Lower lobe of right lung (tissue), 2 donors: Measurements from ENCODE around the gene FBP2. TPM values are rescaled to one million over a fixed set of nuclear protein-coding genes. Genes with fewer than 3 reads are reported as not detected.

Experiments
- ATAC-seq, 2 donors: fragments of 200-7000 bp; cut with Tn5 transposase; one replicate each; pipeline ENCODE4 v1.9.1; 2020 to 2022; ENCODE audit warnings: mild to moderate bottlenecking in 2 of 2, moderate library complexity in 2 of 2
- DNase-seq: peaks from one replicate; pipeline ENCODE4 v3.0.0-alpha.2; 2020
- H3K27ac ChIP-seq: fragments of 200-600 bp; one replicate; pipeline ENCODE4 v1.8.0; 2022
- H3K27me3 ChIP-seq: fragments of 200-600 bp; one replicate; pipeline ENCODE4 v1.8.0; 2022; ENCODE audit warnings: low read depth
- H3K36me3 ChIP-seq: fragments of 200-600 bp; one replicate; pipeline ENCODE4 v1.8.0; 2022; ENCODE audit warnings: mild to moderate bottlenecking
- H3K4me1 ChIP-seq: fragments of 200-600 bp; one replicate; pipeline ENCODE4 v1.8.0; 2022
- H3K4me3 ChIP-seq: fragments of 200-600 bp; one replicate; pipeline ENCODE4 v1.8.0; 2022; ENCODE audit warnings: mild to moderate bottlenecking
- H3K9me3 ChIP-seq: fragments of 200-600 bp; one replicate; pipeline ENCODE4 v1.8.0; 2022
- CTCF ChIP-seq: fragments of 200-600 bp; IDR thresholded peaks from one replicate; pipeline ENCODE4 v1.8.0; 2022; ENCODE audit warnings: antibody characterized with exemption, mild to moderate bottlenecking
- intact Hi-C: fragments of 100-400 bp; cut with DNase I; formaldehyde crosslinking; loops from one replicate; pipeline ENCODE4 v1.11.0; 2022
- long read RNA-seq: library from polyadenylated mRNA; unstranded; transcript quantifications from one replicate; pipeline ENCODE4 v2.0.0, GENCODE V29; 2021
- total RNA-seq: library from RNA; stranded (reverse); fragmentation: NEBNext Ultra II Directional; extraction: Animal tissue kit (Norgen Biotek cat#: 25700); gene quantifications from one replicate; pipeline ENCODE4 v1.2.1, GENCODE V29; 2021
- donor health status: DM: no; HTN: yes; CAD: no; lungs with severe emphysema.

The FBP2 gene
- total RNA-seq: not detected
- long read RNA-seq: 0 reads

- no peaks in the 10 kb centered on the region for H3K27me3 ChIP-seq
- TF ChIP-seq CTCF: no peak
- ATAC-seq (peak in 1 of 2 donors; percentile 20), DNase-seq (no peak)
- H3K4me1 ChIP-seq: no peaks in the 10 kb centered on the region
- intact Hi-C loops: no loop called here
- H3K4me3 ChIP-seq: no peak within 1 kb of the TSS
- no peak within 1 kb of the TSS for H3K27ac ChIP-seq
- no peaks in the 10 kb centered on the region for H3K36me3 ChIP-seq
- no peaks in the 10 kb centered on the region for H3K9me3 ChIP-seq
Measured at GRCh38 chr9:94593459-94594345, at the start of gene FBP2. TSS of gene FBP2 (minus strand) at chr9:94593824. CDS start at chr9:94593726, 98 bp downstream.

GRCh38 chr9:94643176-94643575 lies 49.6 kb upstream of the FBP2 start:
- DNase-seq: peak; percentile 69
- TF ChIP-seq CTCF: no peak
- peak; percentile 40 to 45 for ATAC-seq
- no peaks in the 10 kb centered on the region for H3K36me3 ChIP-seq
- H3K4me3 ChIP-seq: no peak overlapping the region
- H3K4me1 ChIP-seq: peaks cover 13% of the 10 kb centered on the region
- intact Hi-C loops: no loop called here
- no peak overlapping the region for H3K27ac ChIP-seq
- H3K9me3 ChIP-seq: no peaks in the 10 kb centered on the region
- H3K27me3 ChIP-seq: no peaks in the 10 kb centered on the region

GRCh38 chr9:94642501-94642900 lies 48.9 kb upstream of the FBP2 start:
- Histone ChIP-seq H3K27ac (no peak overlapping the region), H3K9me3 (no peaks in the 10 kb centered on the region), H3K4me1 (peaks cover 18% of the 10 kb centered on the region), H3K27me3 (no peaks in the 10 kb centered on the region), H3K36me3 (no peaks in the 10 kb centered on the region), H3K4me3 (no peak overlapping the region)
- no peak for TF ChIP-seq CTCF
- intact Hi-C loops: no loop called here
- no peak for ATAC-seq
- DNase-seq: no peak

GRCh38 chr9:94639999-94640376 lies 46.4 kb upstream of the FBP2 start:
- DNase-seq (no peak), ATAC-seq (peak in 1 of 2 donors; percentile 22)
- intact Hi-C loops: no loop called here
- TF ChIP-seq CTCF: no peak
- Histone ChIP-seq H3K4me3 (peak overlapping the region; percentile 82), H3K27ac (peak overlapping the region; percentile 86), H3K36me3 (no peaks in the 10 kb centered on the region), H3K27me3 (no peaks in the 10 kb centered on the region), H3K4me1 (peaks cover 29% of the 10 kb centered on the region), H3K9me3 (no peaks in the 10 kb centered on the region)

- H3K27me3 ChIP-seq: no peaks in the 10 kb centered on the region
- no peaks in the 10 kb centered on the region for H3K9me3 ChIP-seq
- H3K36me3 ChIP-seq: no peaks in the 10 kb centered on the region
- peak within 1 kb of the TSS; percentile 82 for H3K4me3 ChIP-seq
- ATAC-seq: peak; percentile 87 to 89
- peaks cover 34% of the 10 kb centered on the region for H3K4me1 ChIP-seq
- H3K27ac ChIP-seq: peak within 1 kb of the TSS; percentile 86
- no peak for TF ChIP-seq CTCF
- DNase-seq: peak; percentile 92
- intact Hi-C loops: no loop called here
Measured at GRCh38 chr9:94639061-94639998, 45.7 kb upstream of the FBP2 start, which contains the start of gene FBP1. TSS of gene FBP1 (minus strand) at chr9:94639518. CDS start at chr9:94639310, 208 bp downstream.
